H9 (cell line): ENCODE data around the gene PRPF18. TPM values are rescaled to one million over a fixed set of nuclear protein-coding genes. Genes with fewer than 3 reads are reported as not detected.

Experiments used
- DNase-seq: peaks from one replicate; pipeline ENCODE4 v3.0.0-alpha.2; 2017
- H2AFZ ChIP-seq: one replicate; pipeline ENCODE4 v1.6.1; 2013; ENCODE audit warnings: mild to moderate bottlenecking, low read length, control low read depth, moderate library complexity
- H2AK5ac ChIP-seq: 2 replicates; pipeline ENCODE4 v1.6.1; 2013; ENCODE audit warnings: low read length, control low read depth, mixed read lengths; ENCODE audit not compliant: insufficient read length
- H2BK120ac ChIP-seq: one replicate; pipeline ENCODE4 v1.6.1; 2013; ENCODE audit warnings: low read depth, mild to moderate bottlenecking, low read length, control low read depth, inconsistent platforms; ENCODE audit not compliant: poor library complexity, severe bottlenecking
- H2BK12ac ChIP-seq: 2 replicates; pipeline ENCODE4 v1.6.1; 2013; ENCODE audit warnings: low read length, control low read depth, mixed read lengths, low read depth; ENCODE audit not compliant: insufficient read length
- H2BK15ac ChIP-seq: 2 replicates; pipeline ENCODE4 v1.6.1; 2013; ENCODE audit warnings: low read depth, low read length, control low read depth
- H2BK20ac ChIP-seq: one replicate; pipeline ENCODE4 v1.6.1; 2013; ENCODE audit warnings: low read depth, mild to moderate bottlenecking, low read length, control low read depth, inconsistent platforms; ENCODE audit not compliant: poor library complexity, severe bottlenecking
- H2BK5ac ChIP-seq: 2 replicates; pipeline ENCODE4 v1.6.1; 2013; ENCODE audit warnings: low read length, control low read depth, mixed read lengths; ENCODE audit not compliant: insufficient read length
- H3K14ac ChIP-seq: 2 replicates; pipeline ENCODE4 v1.6.1; 2013; ENCODE audit warnings: low read length, control low read depth; ENCODE audit not compliant: insufficient read depth
- H3K18ac ChIP-seq: 2 replicates; pipeline ENCODE4 v1.6.1; 2013; ENCODE audit warnings: low read depth, mild to moderate bottlenecking, mixed read lengths, low read length, control low read depth; ENCODE audit not compliant: insufficient read length
- H3K23ac ChIP-seq: 2 replicates; pipeline ENCODE4 v1.6.1; 2013; ENCODE audit warnings: low read length, control low read depth, mixed read lengths, low read depth; ENCODE audit not compliant: insufficient read length
- H3K23me2 ChIP-seq: 2 replicates; pipeline ENCODE4 v1.6.1; 2013; ENCODE audit warnings: low read depth, mild to moderate bottlenecking, mixed read lengths, low read length, control low read depth; ENCODE audit not compliant: insufficient read length, poor library complexity, severe bottlenecking
- H3K27ac ChIP-seq: 2 replicates; pipeline ENCODE4 v1.5.1; 2013; ENCODE audit warnings: low read length, control low read depth, mixed read lengths, low read depth; ENCODE audit not compliant: insufficient read length
- H3K27me3 ChIP-seq: 2 replicates; pipeline ENCODE4 v1.6.1; 2013; ENCODE audit warnings: low read length, control low read depth, inconsistent platforms; ENCODE audit not compliant: insufficient read depth
- H3K4ac ChIP-seq: 2 replicates; pipeline ENCODE4 v1.6.1; 2013; ENCODE audit warnings: low read depth, mild to moderate bottlenecking, control low read depth, inconsistent platforms, low read length, moderate library complexity
- H3K4me1 ChIP-seq: 2 replicates; pipeline ENCODE4 v1.6.1; 2013; ENCODE audit warnings: low read length, control low read depth, inconsistent platforms; ENCODE audit not compliant: insufficient read depth
- H3K4me2 ChIP-seq: 2 replicates; pipeline ENCODE4 v1.6.1; 2013; ENCODE audit warnings: low read length, control low read depth, mixed read lengths; ENCODE audit not compliant: insufficient read length, insufficient read depth
- H3K56ac ChIP-seq: 2 replicates; pipeline ENCODE4 v1.6.1; 2013; ENCODE audit warnings: low read depth, mild to moderate bottlenecking, mixed read lengths, low read length, control low read depth; ENCODE audit not compliant: insufficient read length
- H3K79me1 ChIP-seq: 2 replicates; pipeline ENCODE4 v1.6.1; 2013; ENCODE audit warnings: low read depth, mild to moderate bottlenecking, moderate library complexity, low read length, control low read depth, inconsistent platforms; ENCODE audit not compliant: insufficient read depth, poor library complexity, severe bottlenecking
- H3K79me2 ChIP-seq: 2 replicates; pipeline ENCODE4 v1.6.1; 2013; ENCODE audit warnings: low read length, control low read depth, inconsistent platforms; ENCODE audit not compliant: insufficient read depth
- H3K9ac ChIP-seq: 2 replicates; pipeline ENCODE4 v1.6.1; 2013; ENCODE audit warnings: low read length, control low read depth, mixed read lengths; ENCODE audit not compliant: insufficient read length; ENCODE audit errors: extremely low read depth
- H3K9me3 ChIP-seq: one replicate; pipeline ENCODE4 v1.6.1; 2013; ENCODE audit warnings: low read depth, low read length, inconsistent platforms; ENCODE audit not compliant: control insufficient read depth
- H3T11ph ChIP-seq: one replicate; pipeline ENCODE4 v1.6.1; 2013; ENCODE audit warnings: mild to moderate bottlenecking, low read length, control low read depth, inconsistent platforms
- H4K20me1 ChIP-seq: one replicate; pipeline ENCODE4 v1.6.1; 2013; ENCODE audit not compliant: control insufficient read depth, insufficient read length, insufficient read depth
- H4K5ac ChIP-seq: 2 replicates; pipeline ENCODE4 v1.6.1; 2013; ENCODE audit warnings: low read depth, mild to moderate bottlenecking, mixed read lengths, low read length, control low read depth; ENCODE audit not compliant: insufficient read length
- H4K8ac ChIP-seq: replicated peaks from 2 replicates; pipeline ENCODE4 v1.6.1; 2013; ENCODE audit warnings: low read length, control low read depth, mixed read lengths, low read depth; ENCODE audit not compliant: insufficient read length
- H4K91ac ChIP-seq: 2 replicates; pipeline ENCODE4 v1.6.1; 2013; ENCODE audit warnings: low read depth, mild to moderate bottlenecking, moderate library complexity, mixed read lengths, low read length, control low read depth; ENCODE audit not compliant: insufficient read length
- H3K27ac Mint-ChIP-seq, 3 experiments: 2 replicates in 2 of 3; 3 replicates in 1 of 3; pipeline ENCODE4 v1.8.0; 2020 to 2021; ENCODE audit warnings: mixed read lengths in 3 of 3, mild to moderate bottlenecking in 1 of 3, moderate library complexity in 1 of 3
- H3K27me3 Mint-ChIP-seq: 2 replicates; pipeline ENCODE4 v1.8.0; 2021; ENCODE audit warnings: low read depth, mild to moderate bottlenecking, moderate library complexity, mixed read lengths
- H3K36me3 Mint-ChIP-seq, 3 experiments: 2 replicates in 2 of 3; 3 replicates in 1 of 3; pipeline ENCODE4 v1.8.0; 2020 to 2021; ENCODE audit warnings: low read depth in 3 of 3, mixed read lengths in 3 of 3; ENCODE audit not compliant: insufficient read depth in 1 of 3
- H3K4me1 Mint-ChIP-seq, 2 experiments: 2 replicates each; pipeline ENCODE4 v1.8.0; 2020; ENCODE audit warnings: mixed read lengths in 2 of 2
- H3K4me3 Mint-ChIP-seq, 2 experiments: 2 replicates in 1 of 2; 3 replicates in 1 of 2; pipeline ENCODE4 v1.8.0; 2020 to 2021; ENCODE audit warnings: mild to moderate bottlenecking in 2 of 2, mixed read lengths in 2 of 2, moderate library complexity in 1 of 2
- H3K9me3 Mint-ChIP-seq, 2 experiments: 2 replicates in 1 of 2; 3 replicates in 1 of 2; pipeline ENCODE4 v1.8.0; 2020; ENCODE audit warnings: mild to moderate bottlenecking in 2 of 2, mixed read lengths in 2 of 2, moderate library complexity in 1 of 2
- WGBS: extraction: QIAGEN DNeasy Blood & Tissue Kit; methylation state at CpG from one replicate; pipeline ENCODE4 v1.1.7; 2013; ENCODE audit warnings: missing lambda C conversion rate, low lambda C conversion rate, mixed read lengths; ENCODE audit not compliant: insufficient read length; ENCODE audit errors: extremely low coverage; 5-methylcytosine and 5-hydroxymethylcytosine counted together
- total RNA-seq: library from RNA; stranded (reverse); gene quantifications from 2 replicates; pipeline ENCODE4 v1.2.1, GENCODE V29; 2021
- TF ChIP-seq, protein P1 (sequence below): fragments of 200-600 bp; sonication (generic); conservative IDR thresholded peaks from 3 replicates; pipeline ENCODE4 v1.8.0; 2021; ENCODE audit warnings: antibody characterized with exemption, mild to moderate bottlenecking

PRPF18 gene
- total RNA-seq, 1 experiment from 2014 or later: 17.1 TPM

- Histone ChIP-seq H2BK120ac (no peak overlapping the region), H3K79me2 (peaks cover 2% of the 10 kb centered on the region; the same call in 1 of the 2 replicates), H4K91ac (no peak overlapping the region), H4K8ac (no peak overlapping the region), H3K9me3 (no peaks in the 10 kb centered on the region), H2BK15ac (no peak overlapping the region), H3K18ac (no peak overlapping the region), H3T11ph (no peak overlapping the region), H3K56ac (no peak overlapping the region), H3K27me3 (no peaks in the 10 kb centered on the region), H3K4me1 (no peaks in the 10 kb centered on the region), H4K5ac (no peak overlapping the region), H2BK5ac (no peak overlapping the region), H3K23me2 (peaks cover 6% of the 10 kb centered on the region), H4K20me1 (no peaks in the 10 kb centered on the region), H3K4me2 (no peak overlapping the region), H3K4ac (no peak overlapping the region), H2BK20ac (no peak overlapping the region), H2AK5ac (no peak overlapping the region), H2BK12ac (no peak overlapping the region), H2AFZ (no peak overlapping the region), H3K23ac (no peak overlapping the region), H3K27ac (no peak overlapping the region), H3K14ac (no peak overlapping the region), H3K79me1 (no peaks in the 10 kb centered on the region), H3K9ac (no peak overlapping the region)
- TF ChIP-seq, protein P1, sequence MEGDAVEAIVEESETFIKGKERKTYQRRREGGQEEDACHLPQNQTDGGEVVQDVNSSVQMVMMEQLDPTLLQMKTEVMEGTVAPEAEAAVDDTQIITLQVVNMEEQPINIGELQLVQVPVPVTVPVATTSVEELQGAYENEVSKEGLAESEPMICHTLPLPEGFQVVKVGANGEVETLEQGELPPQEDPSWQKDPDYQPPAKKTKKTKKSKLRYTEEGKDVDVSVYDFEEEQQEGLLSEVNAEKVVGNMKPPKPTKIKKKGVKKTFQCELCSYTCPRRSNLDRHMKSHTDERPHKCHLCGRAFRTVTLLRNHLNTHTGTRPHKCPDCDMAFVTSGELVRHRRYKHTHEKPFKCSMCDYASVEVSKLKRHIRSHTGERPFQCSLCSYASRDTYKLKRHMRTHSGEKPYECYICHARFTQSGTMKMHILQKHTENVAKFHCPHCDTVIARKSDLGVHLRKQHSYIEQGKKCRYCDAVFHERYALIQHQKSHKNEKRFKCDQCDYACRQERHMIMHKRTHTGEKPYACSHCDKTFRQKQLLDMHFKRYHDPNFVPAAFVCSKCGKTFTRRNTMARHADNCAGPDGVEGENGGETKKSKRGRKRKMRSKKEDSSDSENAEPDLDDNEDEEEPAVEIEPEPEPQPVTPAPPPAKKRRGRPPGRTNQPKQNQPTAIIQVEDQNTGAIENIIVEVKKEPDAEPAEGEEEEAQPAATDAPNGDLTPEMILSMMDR: no peak
- no peak overlapping the region for H3K27ac Mint-ChIP-seq
- no peaks in the 10 kb centered on the region for H3K9me3 Mint-ChIP-seq
- DNase-seq: no peak
- H3K4me3 Mint-ChIP-seq: no peak overlapping the region; a peak in 1 of 5 replicates
- peaks cover 10 to 14% of the 10 kb centered on the region in 2 experiments for H3K4me1 Mint-ChIP-seq
- peaks cover 0 to 3% (median 0%) of the 10 kb centered on the region in 3 experiments; a peak in 1 of 7 replicates for H3K36me3 Mint-ChIP-seq
- no CpG with 5 or more reads among the region's 4 CpGs for WGBS
- peaks cover 13% of the 10 kb centered on the region for H3K27me3 Mint-ChIP-seq
Measured at GRCh38 chr10:13585943-13586342, 822 bp upstream of the PRPF18 start.
